ENCODE data around the gene ARID5B.

GRCh38 chr10:62048919-62049623 lies 147.6 kb downstream of the ARID5B start:
- TF ChIP-seq ATF2 (CRISPR knock-in tag; IDR thresholded peaks at IDR 0.05; ENCODE audit: borderline replicate concordance, low read depth) (no peak), E2F1 (CRISPR knock-in tag; IDR thresholded peaks at IDR 0.05) (no peak), ZNF121 (CRISPR knock-in tag; IDR thresholded peaks at IDR 0.05) (no peak), NFYB (CRISPR knock-in tag; conservative IDR thresholded peaks at IDR 0.05; ENCODE audit: low read depth) (0 out of 2 replicates have a peak, but pooled peaks have one; percentile 7), ZNF416 (CRISPR knock-in tag; IDR thresholded peaks at IDR 0.05) (no peak), SP1 (CRISPR knock-in tag; conservative IDR thresholded peaks at IDR 0.05) (0 out of 2 replicates have a peak, but pooled peaks have one; percentile 35), MAX (CRISPR knock-in tag; IDR thresholded peaks at IDR 0.05) (peak; percentile 91), IRF2 (CRISPR knock-in tag; IDR thresholded peaks at IDR 0.05; ENCODE audit: borderline replicate concordance, low read depth) (no peak), JUN (CRISPR knock-in tag; IDR thresholded peaks at IDR 0.05) (no peak), E2F5 (CRISPR knock-in tag; IDR thresholded peaks at IDR 0.05) (no peak), USF1 (CRISPR knock-in tag; IDR thresholded peaks at IDR 0.05) (peak; percentile 64; the same call in 1 of the 2 replicates)
- TF ChIP-seq, protein P1, sequence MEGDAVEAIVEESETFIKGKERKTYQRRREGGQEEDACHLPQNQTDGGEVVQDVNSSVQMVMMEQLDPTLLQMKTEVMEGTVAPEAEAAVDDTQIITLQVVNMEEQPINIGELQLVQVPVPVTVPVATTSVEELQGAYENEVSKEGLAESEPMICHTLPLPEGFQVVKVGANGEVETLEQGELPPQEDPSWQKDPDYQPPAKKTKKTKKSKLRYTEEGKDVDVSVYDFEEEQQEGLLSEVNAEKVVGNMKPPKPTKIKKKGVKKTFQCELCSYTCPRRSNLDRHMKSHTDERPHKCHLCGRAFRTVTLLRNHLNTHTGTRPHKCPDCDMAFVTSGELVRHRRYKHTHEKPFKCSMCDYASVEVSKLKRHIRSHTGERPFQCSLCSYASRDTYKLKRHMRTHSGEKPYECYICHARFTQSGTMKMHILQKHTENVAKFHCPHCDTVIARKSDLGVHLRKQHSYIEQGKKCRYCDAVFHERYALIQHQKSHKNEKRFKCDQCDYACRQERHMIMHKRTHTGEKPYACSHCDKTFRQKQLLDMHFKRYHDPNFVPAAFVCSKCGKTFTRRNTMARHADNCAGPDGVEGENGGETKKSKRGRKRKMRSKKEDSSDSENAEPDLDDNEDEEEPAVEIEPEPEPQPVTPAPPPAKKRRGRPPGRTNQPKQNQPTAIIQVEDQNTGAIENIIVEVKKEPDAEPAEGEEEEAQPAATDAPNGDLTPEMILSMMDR (IDR thresholded peaks at IDR 0.05) = no peak
- TF ChIP-seq, protein P2, sequence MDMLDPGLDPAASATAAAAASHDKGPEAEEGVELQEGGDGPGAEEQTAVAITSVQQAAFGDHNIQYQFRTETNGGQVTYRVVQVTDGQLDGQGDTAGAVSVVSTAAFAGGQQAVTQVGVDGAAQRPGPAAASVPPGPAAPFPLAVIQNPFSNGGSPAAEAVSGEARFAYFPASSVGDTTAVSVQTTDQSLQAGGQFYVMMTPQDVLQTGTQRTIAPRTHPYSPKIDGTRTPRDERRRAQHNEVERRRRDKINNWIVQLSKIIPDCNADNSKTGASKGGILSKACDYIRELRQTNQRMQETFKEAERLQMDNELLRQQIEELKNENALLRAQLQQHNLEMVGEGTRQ (CRISPR knock-in tag; IDR thresholded peaks at IDR 0.05) = no peak; the same call in 1 of the 2 replicates

Measured in WTC11 (cell line).